Suppressor macrophage treated with lipopolysaccharide for 4 hours (primary cell): ENCODE measurements around the gene NOP9.
A peak's percentile ranks its signal among the peaks of the same experiment; 100 is the strongest.

Experiments used
- DNase-seq: peaks from one replicate; pipeline ENCODE4 v3.0.0-alpha.2; 2020

The NOP9 gene

DNA sequence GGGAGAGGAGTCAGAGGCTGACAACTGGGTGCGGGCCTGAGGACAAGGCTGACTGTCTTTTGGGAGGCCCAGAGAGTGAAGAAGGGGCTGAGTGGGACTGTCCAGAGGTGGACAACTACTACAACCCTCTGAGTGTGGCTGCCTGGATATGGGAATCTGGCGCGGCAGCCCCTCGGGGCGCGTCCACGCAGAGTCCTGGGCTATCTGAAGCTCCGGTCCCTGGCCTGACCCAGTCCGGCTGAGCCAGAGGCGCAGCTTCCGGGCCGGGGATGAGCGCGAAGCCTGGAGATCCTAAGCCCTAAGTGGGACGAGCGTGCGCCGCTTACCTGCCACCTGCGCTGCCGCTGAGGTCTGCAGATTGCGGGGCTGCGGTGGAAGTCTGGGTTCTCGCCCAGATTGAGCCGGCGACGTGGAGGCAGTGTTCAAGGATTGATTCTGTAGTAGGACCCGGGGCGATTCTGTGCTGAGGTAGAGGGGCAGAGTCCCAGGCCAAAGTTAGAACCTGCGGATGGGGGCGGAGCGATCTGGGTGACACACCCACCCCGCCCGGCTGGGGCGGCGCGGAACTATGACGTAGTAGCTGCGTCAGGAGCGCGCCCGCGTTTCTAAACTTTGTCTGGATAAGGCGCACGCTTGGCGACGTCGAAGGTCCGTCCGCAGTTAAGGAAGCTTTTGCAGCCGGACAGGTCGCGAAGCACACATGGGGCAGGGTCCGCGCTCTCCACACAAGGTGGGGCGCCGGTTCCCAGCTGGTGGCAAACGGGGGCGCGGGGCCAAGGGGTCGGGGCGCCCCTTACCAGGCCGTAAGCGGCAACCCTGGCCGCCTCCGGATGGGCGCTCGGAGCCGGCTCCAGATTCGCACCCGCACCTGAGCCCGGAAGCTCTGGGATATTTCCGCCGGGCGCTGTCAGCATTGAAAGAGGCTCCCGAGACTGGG is at the start of gene NOP9, which contains the start of gene DHRS1:
Gene NOP9, plus strand, starts transcription at position 596 of the 937 bp plus-strand sequence. Its CDS starts 105 bp downstream, at position 701.
Gene DHRS1, minus strand, starts transcription at position 526 of the 937 bp plus-strand sequence. CDS start 674 bp downstream, outside the sequence.
- peak; percentile 95 for DNase-seq

- no peak for DNase-seq
Measured at GRCh38 chr14:24250354-24250753, 49.3 kb upstream of the NOP9 start.

DNA sequence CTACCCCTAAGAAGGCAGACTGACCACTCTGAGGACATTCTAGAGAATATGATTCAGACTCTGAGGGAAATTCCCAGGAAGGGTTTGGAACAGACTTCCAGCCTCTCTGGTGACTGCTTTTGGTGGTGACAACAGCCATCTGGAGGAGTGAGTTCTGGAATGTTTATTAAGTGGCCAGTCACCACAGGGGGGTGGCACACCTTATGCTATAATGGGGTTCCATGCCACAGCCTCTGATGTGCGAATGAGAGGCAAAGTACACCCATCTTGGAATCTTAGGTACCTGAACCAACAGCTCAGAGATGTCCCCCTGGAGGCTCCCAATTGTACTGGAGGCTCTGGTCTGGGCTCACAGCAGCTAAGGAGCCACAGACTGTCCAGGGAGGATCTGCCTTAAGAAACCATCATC is 47.8 kb upstream of the NOP9 start:
- peak; percentile 48 for DNase-seq

GRCh38 chr14:24252289-24253124 is 47.1 kb upstream of the NOP9 start:
- DNase-seq = no peak

GRCh38 chr14:24253936-24254335 is 45.7 kb upstream of the NOP9 start:
- DNase-seq = no peak

- no peak for DNase-seq
Measured at GRCh38 chr14:24254630-24255392, 44.8 kb upstream of the NOP9 start.

DNA sequence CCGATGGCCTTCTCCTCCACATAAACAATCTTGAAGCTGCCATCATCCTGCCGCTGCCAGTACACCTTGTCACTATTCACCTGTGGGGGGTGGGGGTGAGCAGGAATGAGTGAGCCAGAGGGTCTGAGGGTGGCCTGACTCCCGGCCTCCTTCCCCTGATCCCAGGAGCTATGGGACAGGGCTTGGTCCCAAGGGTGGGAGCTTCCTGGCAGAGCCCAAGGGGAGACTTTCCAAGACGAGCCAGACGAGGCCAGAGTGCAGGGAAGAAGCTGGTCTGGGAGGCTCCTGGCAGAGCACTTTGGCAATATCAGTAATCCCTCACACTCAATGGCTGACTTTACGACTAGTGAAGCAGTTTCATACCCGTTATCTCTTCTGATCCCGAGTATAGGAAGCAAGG is 44.2 kb upstream of the NOP9 start:
- DNase-seq = no peak

DNA sequence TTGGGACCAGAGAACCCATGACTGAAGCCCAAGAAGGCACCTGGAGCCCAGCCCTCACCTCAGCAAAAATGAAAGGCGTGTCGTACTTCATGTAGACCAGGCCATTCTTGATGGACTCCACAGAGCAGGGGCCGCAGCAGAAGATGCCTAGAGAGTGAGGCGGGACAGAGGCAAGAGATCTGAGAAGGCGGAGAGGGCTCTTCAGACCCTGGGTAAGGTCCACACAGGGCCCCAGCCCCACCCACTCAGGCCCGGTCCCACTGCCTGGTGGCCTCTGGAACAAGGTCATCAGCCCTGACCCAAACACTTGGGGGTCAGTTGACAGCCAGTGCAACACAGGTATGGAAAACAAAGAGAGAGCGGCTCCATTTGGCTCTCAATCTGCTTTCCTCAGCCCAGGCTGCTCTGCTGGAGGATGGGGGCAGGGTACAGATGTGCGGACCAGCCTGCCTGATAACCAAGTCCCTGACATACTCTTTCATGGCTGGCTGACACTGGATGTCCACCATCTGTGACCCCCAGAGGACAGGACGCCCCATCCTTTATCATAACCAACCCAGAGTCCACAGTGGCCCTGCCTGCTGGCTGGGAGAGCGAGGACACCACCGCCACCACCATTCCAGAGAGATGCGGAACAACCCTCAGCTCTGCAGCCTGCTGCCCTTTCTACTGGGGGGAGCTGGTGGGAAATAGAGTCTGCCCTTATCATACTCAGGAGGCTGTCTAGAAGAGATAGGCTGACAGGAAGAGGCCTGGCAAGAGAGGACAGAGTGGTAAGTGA is 43.5 kb upstream of the NOP9 start:
- DNase-seq = no peak

DNA sequence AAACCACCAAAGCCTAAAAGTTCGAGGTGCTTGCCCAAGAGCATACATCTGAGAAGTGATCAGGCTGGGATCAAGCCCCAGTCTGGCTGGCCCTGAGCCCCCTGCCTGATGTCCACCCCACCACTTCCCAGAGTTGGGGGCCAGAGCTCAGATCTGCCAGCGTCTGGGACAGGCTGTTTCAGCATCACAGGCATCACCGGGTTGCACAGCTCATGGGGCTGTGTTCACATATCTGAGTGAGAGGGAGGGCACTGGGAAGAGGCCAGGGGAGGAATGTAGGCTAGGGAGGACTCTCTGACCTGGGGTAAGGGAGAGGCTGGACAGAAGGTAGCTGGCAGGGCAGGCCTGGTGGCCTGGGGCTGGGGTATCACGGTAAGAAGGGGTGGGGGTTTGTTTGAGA is 42.7 kb upstream of the NOP9 start:
- no peak for DNase-seq

DNA sequence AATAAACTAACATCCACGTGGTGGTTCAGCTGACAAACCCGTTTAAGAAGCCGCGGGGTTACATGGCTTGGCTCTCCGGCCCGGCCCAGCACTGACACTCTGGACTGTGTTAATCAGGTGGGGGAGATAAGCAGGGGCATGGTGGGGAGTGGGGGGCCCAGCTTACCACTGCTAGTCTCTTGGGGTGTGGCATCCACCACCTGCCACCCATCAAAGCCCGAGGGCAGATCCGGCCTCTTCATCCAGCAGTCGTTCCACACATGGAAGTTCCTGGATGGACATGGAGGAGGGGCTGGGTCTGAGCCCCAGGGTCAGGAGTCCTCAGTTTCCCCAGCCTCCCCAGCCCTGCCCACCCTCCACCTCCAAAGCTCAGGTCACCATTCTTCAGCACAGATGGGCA is 41.5 kb upstream of the NOP9 start:
- no peak for DNase-seq

- DNase-seq = no peak
Measured at GRCh38 chr14:24258548-24259265, 40.9 kb upstream of the NOP9 start.

- DNase-seq = no peak
Measured at GRCh38 chr14:24259282-24260025, 40.2 kb upstream of the NOP9 start.

DNA sequence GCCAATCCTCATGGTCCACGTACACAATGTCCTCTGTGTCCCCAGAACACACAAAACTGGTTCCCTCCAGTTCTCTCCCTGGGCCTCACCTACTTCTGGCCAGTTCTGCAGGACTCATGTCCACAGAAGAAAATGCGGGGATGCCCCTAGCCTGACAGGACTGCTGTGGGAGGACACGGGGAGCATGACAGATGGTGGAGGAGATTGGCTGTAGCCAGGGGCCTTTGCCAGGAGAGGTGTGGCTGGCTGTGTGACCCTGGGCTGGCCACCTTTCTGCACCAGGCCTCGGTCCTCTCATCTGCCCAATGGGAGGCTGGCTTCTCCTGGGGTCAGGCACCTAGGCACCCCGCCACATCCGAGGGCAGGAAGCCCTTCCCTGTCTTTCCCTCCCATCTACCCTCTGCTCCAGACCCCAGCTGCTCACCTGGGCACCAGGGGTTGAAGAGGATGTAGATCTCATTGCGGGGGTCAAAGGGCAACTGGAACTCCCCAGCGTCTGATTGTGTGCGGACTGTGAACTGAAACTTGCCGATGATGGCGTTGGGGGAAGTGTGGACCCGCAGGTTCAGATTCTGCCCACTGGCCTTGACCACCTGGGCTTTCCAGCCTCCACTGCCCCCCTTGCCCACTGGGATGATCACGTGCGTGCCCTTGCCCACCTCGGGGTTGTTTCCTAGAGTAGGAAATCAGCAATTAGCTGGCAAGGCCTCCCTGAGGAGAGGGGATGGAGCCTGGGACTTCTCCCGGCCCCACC is 39.4 kb upstream of the NOP9 start:
- no peak for DNase-seq

GRCh38 chr14:24260780-24261157 is 38.9 kb upstream of the NOP9 start:
- DNase-seq = no peak

DNA sequence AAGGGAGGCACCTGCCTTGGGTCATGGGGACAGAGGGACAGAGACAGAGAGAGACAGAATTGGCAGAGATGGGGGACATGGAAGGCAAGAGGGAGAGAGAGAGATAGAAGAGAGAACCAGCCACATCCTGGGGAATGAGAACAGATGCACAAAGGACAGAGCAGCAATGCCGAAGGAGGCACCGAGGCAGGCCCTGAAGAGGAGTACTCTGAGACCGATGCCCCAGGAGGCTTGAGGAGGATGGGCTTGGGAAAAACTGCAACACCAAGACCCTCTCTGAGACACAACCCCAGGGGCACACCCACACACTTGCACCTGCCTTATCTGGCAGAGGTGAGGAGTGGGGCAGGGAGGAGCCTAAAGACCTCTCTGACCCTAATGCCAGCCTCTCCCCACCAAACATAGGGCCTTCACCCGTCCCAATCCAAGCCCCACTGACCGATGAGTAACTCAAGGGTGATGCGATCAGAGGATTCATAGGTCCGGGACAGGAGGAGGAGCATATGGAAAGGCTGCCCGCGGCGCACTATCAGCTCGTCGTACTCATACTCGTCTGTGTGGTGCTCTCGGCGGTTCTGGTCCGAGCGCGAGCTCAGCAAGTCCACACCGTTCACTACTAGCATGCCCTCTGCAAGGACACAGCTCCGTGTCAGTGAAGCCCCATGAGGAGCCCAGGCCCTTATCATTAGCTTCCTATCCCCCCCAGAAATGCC is 38.2 kb upstream of the NOP9 start:
- DNase-seq = no peak

DNA sequence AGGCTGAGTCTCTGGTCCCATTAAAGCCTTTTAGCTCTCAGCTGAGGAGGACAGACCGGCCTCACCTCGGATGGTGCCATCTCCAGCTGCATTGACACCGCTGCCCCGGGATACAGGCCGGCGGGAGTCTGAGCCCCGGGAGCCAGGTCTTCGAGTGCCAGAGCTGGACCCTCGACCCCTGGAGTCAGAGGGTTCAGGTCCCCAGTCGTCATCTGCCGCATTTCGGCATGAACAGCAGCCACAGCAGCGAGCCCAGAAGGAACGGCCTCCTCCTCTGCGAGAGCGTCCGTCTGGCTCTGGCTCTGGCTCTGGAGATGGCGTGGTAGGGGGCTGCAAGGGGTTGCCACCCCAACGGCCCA is 37.7 kb upstream of the NOP9 start:
- DNase-seq = no peak

DNA sequence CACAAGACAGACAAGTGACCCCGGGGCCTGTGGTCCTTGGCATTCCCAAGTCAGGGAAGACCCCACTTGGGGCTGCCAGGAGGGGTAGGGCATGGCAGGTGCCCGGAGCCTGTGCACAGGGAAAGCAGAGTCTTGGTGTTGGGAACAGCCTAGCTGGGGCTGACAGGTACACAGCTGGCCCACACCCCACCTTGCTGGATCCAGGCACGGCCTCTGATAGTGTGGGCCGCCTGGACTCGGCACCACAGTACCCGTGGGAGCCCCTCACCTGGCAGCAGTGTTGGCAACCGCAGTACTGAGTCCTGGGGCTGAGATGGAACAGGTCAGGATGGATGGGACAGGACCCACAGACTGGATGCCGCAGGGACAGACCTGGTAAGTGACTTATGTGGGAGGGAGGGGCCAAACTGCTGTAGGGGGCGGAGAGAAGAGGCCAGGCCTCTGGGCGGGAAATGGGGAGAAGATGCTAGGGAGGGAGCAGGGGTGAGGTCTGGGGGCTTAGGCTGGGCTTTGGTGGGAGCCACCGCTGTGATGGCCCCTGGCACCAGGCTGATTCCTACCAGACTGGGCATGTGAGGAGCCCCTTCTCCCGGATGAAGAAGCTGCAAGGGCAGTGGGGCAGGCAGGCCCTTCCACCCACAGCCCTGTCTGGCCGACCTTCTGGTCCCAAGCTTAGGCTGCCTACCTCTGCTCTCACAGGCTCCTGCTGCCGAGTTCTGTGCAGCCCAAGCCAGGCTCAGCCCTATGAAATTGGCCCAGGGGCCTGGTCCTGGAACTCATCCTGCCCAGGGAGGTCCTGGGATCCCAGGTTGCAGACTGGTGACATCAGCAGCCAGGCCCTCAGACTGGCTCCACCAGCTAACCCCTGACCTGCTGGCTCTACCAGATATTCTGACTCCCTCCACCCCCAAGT is 36.6 kb upstream of the NOP9 start, which contains the start of gene TGM1:
Gene TGM1, minus strand, starts transcription at position 357 of the 913 bp plus-strand sequence. CDS start 825 bp downstream, outside the sequence.
- no peak for DNase-seq

GRCh38 chr14:24263848-24264247 is 35.8 kb upstream of the NOP9 start:
- DNase-seq = no peak
